Left lung (tissue), 10 donors: Measurements from ENCODE around the gene SLK. TPM values are rescaled to one million over a fixed set of nuclear protein-coding genes. Genes with fewer than 3 reads are reported as not detected.

ENCODE experiments used
- ATAC-seq: fragments of 200-7000 bp; cut with Tn5 transposase; one replicate; pipeline ENCODE4 v1.9.1; 2020; ENCODE audit warnings: moderate library complexity
- DNase-seq, 4 donors: peaks; one replicate each; pipeline ENCODE4 v3.0.0-alpha.2; 2013 to 2020
- H3K27ac ChIP-seq, 2 donors: fragments of 200-600 bp; sonication (generic) in 1 of 2; one replicate each; pipeline versions ENCODE4 v1.5.0 to v1.8.0; 2020 to 2021
- H3K27me3 ChIP-seq, 2 donors: fragments of 200-600 bp; sonication (generic) in 1 of 2; one replicate each; pipeline versions ENCODE4 v1.5.0 to v1.8.0; 2020 to 2021
- H3K36me3 ChIP-seq, 2 donors: fragments of 200-600 bp; sonication (generic) in 1 of 2; one replicate each; pipeline versions ENCODE4 v1.5.0 to v1.8.0; 2020 to 2021
- H3K4me1 ChIP-seq, 2 donors: fragments of 200-600 bp; one replicate each; pipeline ENCODE4 v1.8.0; 2021
- H3K4me3 ChIP-seq, 2 donors: fragments of 200-600 bp; sonication (generic) in 1 of 2; one replicate each; pipeline versions ENCODE4 v1.5.0 to v1.8.0; 2020 to 2021; ENCODE audit warnings: mild to moderate bottlenecking in 1 of 2
- H3K9me3 ChIP-seq, 2 donors: fragments of 200-600 bp; sonication (generic) in 1 of 2; one replicate each; pipeline versions ENCODE4 v1.5.0 to v1.8.0; 2020 to 2021
- intact Hi-C, 2 donors: fragments of 100-400 bp; cut with DNase I; formaldehyde crosslinking; loops; one replicate each; pipeline versions ENCODE4 v1.11.2 to v1.14.2; 2022
- polyA plus RNA-seq, 6 donors: library from polyadenylated mRNA; unstranded; fragments of 120-200 nt; gene quantifications; one replicate each; pipeline ENCODE4 v1.2.1, GENCODE V29; 2013; ENCODE audit not compliant: insufficient read length in 6 of 6
- total RNA-seq, 2 donors: library from RNA; stranded (reverse); fragmentation: NEBNext Ultra II Directional; extraction: Animal tissue kit (Norgen Biotek cat#: 25700); gene quantifications; one replicate each; pipeline ENCODE4 v1.2.1, GENCODE V29; 2021
- TF ChIP-seq, protein P1 (sequence below), 2 donors: fragments of 200-600 bp; sonication (generic) in 1 of 2; IDR thresholded peaks; one replicate each; pipeline versions ENCODE4 v1.5.0 to v1.8.0; 2021; ENCODE audit warnings: antibody characterized with exemption in 2 of 2
- donor health status: DM: no; HTN: yes; CAD: no.
- donor health status: DM: no; HTN: no; CAD: no.

SLK gene
- total and polyA plus RNA-seq, 8 donors = 52.1 to 68.1 (median 63.2) TPM

DNA sequence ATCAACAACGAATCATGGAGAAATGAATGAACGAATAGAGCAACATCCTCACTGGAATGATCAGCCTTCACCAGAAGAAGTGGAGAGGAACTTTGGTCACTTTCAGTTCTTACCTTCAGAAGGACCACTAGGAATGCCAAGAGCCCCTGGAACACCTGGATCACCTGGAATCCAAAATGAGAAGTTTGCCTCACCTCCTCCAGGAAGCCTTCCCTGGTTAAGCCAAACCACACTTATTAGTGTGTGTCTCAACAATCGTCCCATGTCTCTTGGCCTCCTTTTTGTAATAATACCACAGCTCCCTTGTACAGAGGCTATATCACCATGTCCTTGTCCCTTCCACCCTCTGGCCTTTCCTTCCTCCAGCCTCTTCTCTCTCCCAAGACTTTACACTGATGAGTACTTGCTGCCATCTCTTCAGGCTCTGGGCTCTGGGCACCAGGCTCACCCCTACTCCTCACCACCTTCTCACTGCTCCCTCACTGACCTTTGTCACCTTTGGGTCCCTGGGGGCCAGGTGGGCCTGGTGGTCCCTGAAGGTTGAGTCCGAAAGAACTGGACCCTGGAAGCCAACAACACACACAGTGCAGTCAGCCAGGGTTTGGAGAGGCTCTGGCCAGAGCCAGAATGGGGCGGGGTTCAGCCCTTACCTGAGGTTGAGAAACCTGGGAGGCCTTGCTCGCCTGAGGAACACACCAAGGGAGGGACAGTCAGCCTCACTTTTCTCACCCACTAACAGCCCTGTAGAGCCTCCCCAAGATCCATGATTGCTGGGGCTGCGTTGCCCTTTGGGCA, 72.2 kb downstream of the SLK start:
- H3K4me1 ChIP-seq = peaks cover 0 to 6% of the 10 kb centered on the region in 2 donors
- peaks cover 0 to 2% of the 10 kb centered on the region in 2 donors for H3K36me3 ChIP-seq
- H3K27ac ChIP-seq = no peak overlapping the region
- intact Hi-C loops = no loop called here
- H3K27me3 ChIP-seq = no peaks in the 10 kb centered on the region
- H3K9me3 ChIP-seq = no peaks in the 10 kb centered on the region
- ATAC-seq (peak; percentile 60), DNase-seq (no peak)
- TF ChIP-seq, protein P1, sequence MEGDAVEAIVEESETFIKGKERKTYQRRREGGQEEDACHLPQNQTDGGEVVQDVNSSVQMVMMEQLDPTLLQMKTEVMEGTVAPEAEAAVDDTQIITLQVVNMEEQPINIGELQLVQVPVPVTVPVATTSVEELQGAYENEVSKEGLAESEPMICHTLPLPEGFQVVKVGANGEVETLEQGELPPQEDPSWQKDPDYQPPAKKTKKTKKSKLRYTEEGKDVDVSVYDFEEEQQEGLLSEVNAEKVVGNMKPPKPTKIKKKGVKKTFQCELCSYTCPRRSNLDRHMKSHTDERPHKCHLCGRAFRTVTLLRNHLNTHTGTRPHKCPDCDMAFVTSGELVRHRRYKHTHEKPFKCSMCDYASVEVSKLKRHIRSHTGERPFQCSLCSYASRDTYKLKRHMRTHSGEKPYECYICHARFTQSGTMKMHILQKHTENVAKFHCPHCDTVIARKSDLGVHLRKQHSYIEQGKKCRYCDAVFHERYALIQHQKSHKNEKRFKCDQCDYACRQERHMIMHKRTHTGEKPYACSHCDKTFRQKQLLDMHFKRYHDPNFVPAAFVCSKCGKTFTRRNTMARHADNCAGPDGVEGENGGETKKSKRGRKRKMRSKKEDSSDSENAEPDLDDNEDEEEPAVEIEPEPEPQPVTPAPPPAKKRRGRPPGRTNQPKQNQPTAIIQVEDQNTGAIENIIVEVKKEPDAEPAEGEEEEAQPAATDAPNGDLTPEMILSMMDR (IDR thresholded peaks at IDR 0.05) = no peak
- no peak overlapping the region for H3K4me3 ChIP-seq

DNA sequence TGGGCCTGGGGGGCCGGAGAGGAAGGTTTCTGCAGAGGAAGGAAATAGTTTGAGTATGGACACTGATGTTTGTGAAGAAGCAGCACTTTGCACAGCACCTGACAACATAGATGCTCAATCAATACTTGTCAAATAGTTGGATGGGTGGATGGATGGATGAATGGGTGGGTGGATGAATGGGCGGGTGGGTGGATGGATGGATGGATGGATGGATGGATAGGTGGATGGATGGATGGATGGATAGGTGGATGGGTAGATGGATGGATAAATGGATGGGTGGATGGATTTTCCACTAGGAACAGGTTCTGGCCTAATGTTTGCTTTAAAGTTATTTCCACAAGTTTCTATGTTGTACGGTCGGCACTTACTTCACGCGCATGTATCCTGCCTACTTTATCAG, 73.4 kb downstream of the SLK start:
- Histone ChIP-seq H3K4me1 (peaks cover 0 to under 1% of the 10 kb centered on the region in 2 donors), H3K36me3 (no peaks in the 10 kb centered on the region), H3K9me3 (no peaks in the 10 kb centered on the region), H3K27me3 (no peaks in the 10 kb centered on the region), H3K27ac (no peak overlapping the region), H3K4me3 (no peak overlapping the region)
- TF ChIP-seq, protein P1 (IDR thresholded peaks at IDR 0.05) = no peak
- intact Hi-C loops = loop anchor here in 1 of 2 donors (10.0 kb wide), 2 partner anchors 84 to 174 kb away; partner anchors contain the start of gene SFR1
- DNase-seq = no peak
- ATAC-seq = no peak

DNA sequence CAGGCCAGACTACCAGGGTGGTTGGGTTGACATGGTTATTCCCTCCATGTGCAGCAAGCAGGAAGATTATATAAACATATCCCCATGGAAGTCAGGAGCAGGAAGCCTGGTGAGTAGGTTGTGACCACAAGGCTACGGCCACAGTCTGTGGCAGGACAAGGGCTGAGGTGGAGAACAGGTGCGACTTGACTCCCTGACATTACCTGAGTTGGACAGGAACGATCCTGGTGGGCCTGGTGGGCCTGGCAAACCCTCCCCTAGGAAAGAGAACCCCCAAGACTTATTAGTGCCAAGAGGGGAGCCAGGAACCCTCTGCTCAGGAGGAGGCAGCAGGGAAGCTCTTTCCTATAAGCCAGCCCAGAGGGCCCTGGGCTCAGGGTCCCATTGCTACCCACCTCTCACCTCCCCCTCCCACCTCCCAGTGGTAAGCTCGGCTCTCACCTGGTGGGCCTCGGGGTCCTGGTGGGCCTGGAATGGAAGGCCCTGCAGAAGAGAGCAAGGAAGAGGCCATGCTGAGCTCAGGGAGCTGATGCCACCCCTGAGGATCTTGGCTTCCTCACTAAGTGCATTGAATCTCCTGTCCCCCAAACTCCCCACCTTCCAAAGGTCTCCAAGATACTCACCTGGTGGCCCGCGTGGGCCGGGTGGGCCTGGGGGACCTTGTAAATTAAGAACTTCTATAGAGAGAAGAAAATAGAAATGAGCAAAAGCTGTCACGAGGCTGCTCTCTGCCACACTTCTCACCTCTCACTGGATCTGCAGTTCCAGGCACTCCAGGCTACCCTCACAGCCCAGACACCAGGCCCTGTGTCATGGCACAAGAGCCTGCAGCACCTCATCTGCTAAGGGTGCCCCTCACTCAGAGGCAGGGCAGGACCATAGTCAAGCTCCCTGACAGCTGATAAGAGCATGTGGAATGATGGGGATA, 74.2 kb downstream of the SLK start:
- Histone ChIP-seq H3K27me3 (no peaks in the 10 kb centered on the region), H3K36me3 (no peaks in the 10 kb centered on the region), H3K4me1 (no peaks in the 10 kb centered on the region), H3K4me3 (no peak overlapping the region), H3K27ac (no peak overlapping the region), H3K9me3 (no peaks in the 10 kb centered on the region)
- intact Hi-C loops = loop anchor here in 1 of 2 donors (10.0 kb wide), 2 partner anchors 84 to 174 kb away; partner anchors contain the start of gene SFR1
- TF ChIP-seq, protein P1 (IDR thresholded peaks at IDR 0.05) = no peak
- ATAC-seq = no peak
- DNase-seq = no peak

DNA sequence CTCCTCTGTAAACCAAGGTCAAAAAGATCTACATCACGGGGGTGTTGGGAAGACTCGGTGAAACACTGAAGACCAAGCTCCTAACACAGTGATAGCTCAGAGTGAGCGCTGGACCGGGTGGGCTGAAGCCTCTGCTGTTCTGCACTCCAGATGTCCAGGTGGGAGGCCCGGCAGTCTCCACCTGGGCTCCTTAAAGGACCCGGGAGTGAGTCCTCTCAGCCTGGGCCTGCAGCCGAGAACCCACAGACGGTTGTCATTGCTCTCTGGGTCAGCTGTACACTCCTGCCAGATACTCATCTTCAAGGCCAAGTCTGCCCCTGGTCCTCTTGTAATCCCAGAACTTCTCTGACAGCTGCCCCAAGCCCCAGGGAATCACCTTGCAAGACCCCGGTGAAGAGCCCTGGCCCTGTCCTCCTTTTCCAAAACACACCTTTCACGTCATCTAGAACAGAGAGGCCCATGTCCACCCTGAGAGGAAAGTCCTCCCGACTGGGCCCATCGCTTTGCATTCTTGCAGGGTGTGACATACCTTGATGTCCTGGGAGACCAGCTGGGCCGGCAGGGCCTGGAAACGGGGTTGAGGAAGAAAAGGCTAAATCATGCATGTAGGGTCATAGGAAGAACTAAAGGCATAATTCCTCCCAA, 75.1 kb downstream of the SLK start:
- ATAC-seq = no peak
- Histone ChIP-seq H3K4me1 (no peaks in the 10 kb centered on the region), H3K27me3 (no peaks in the 10 kb centered on the region), H3K9me3 (no peaks in the 10 kb centered on the region), H3K4me3 (no peak overlapping the region), H3K36me3 (no peaks in the 10 kb centered on the region), H3K27ac (no peak overlapping the region)
- intact Hi-C loops = loop anchor here in 1 of 2 donors (10.0 kb wide), 2 partner anchors 83 to 173 kb away; partner anchors contain the start of gene SFR1
- TF ChIP-seq, protein P1 (IDR thresholded peaks at IDR 0.05) = no peak
- no peak for DNase-seq
